ENCODE data around the gene RAPGEF6.

RAPGEF6 gene, protein sequence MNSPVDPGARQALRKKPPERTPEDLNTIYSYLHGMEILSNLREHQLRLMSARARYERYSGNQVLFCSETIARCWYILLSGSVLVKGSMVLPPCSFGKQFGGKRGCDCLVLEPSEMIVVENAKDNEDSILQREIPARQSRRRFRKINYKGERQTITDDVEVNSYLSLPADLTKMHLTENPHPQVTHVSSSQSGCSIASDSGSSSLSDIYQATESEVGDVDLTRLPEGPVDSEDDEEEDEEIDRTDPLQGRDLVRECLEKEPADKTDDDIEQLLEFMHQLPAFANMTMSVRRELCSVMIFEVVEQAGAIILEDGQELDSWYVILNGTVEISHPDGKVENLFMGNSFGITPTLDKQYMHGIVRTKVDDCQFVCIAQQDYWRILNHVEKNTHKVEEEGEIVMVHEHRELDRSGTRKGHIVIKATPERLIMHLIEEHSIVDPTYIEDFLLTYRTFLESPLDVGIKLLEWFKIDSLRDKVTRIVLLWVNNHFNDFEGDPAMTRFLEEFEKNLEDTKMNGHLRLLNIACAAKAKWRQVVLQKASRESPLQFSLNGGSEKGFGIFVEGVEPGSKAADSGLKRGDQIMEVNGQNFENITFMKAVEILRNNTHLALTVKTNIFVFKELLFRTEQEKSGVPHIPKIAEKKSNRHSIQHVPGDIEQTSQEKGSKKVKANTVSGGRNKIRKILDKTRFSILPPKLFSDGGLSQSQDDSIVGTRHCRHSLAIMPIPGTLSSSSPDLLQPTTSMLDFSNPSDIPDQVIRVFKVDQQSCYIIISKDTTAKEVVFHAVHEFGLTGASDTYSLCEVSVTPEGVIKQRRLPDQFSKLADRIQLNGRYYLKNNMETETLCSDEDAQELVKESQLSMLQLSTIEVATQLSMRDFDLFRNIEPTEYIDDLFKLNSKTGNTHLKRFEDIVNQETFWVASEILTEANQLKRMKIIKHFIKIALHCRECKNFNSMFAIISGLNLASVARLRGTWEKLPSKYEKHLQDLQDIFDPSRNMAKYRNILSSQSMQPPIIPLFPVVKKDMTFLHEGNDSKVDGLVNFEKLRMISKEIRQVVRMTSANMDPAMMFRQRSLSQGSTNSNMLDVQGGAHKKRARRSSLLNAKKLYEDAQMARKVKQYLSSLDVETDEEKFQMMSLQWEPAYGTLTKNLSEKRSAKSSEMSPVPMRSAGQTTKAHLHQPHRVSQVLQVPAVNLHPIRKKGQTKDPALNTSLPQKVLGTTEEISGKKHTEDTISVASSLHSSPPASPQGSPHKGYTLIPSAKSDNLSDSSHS (N-terminal part only)
- 5.0 to 33.0 (median 13.0) reads per million in 17 experiments for total RNA-seq

DNA sequence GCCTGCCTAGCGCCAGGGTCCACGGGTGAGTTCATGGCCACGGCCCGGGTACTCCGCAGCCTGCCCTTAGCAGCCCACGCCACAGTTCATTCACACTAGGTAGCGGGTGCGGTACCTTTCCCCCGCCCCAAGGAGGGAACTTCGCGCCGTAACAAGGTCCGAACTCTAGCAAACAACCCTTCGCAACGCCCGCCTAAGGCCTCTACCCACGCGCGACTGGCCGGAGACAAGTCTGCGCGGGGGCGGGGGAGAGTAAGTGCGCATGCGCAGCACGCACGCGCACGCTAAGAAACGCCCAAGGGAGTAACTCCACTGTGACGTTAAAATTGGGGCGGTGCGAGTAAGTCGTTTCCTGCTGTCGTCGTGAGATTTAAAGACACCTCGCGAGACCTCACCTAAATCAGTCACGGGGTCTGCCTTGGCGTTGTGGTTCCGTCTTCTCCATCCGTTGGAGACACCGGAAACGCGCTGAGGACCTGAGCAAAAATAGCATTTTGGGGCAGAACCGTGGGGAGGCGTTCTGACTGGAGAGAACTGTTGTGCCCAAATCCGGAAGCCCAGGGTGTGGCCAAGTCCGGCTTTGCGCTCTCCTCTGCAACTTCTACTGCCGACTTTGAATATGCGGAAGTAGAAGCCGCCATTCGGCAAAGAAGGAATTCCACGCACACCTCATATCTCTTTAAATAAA, at the start of gene RAPGEF6:
Gene RAPGEF6, minus strand, starts transcription at position 234 of the 688 bp plus-strand sequence. Its CDS starts 199 bp downstream, at position 35.
- peak; percentile 99 to 100 (median 100) for DNase-seq

- peak; percentile 13 to 41 (median 24) for DNase-seq
Measured at GRCh38 chr5:131684595-131684994, 49.6 kb upstream of the RAPGEF6 start.

DNA sequence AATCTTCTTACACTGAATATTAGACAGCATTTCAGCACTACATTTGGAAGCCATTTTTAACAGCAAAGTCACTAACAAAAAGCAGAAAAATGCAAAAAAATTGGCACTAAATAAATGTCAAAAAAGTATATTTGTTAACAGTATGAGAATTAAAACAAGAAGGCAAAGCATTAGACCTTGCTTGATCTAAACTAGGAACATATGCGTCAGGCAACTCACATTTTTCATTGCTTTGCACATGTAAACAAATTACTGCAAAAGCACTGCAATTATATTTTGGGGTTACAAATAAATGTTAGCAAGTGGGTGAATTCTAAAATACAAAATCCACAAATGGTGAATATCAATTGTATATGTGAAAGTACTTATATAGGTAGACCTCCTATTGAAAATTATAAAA, 49.0 kb upstream of the RAPGEF6 start:
- no peak for DNase-seq

- peak in 1 of 4 experiments; percentile 13 for DNase-seq
Measured at GRCh38 chr5:131682826-131683225, 47.8 kb upstream of the RAPGEF6 start.

DNA sequence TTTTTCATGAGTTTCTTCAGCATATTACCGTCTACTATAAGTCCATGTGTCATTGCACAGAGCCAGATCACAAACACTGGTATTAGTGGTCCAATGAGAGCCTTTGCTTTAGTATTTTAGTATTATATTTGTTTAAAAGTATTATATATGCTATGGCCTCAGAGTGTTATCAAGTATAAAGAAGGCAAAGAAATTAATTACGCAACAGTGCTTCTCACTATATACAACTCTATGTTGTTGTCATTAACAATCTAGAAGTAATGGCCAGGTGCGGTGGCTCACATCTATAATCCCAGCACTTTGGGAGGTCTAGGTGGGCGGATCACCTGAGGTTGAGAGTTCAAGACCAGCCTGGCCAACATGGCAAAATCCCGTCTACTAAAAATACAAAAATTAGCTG, 47.1 kb upstream of the RAPGEF6 start:
- DNase-seq, result no peak

DNA sequence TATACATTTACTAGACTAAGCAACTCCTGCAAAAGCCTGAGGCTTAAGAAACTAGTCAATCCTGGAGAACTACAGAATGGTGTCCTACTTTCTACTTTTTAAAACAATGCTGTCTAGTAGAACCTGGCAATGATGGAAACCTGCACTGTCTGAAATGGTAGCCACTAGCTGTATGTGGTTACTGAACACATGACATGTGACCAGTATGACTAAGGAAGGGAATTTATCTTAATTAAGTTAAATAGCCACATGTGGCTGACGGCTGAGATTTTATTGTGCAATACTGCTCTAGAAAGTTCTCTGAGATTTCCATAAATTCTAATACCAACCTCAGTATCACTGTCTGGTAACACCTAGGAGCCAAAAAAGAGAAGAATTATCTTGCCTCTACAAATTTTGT, 44.9 kb upstream of the RAPGEF6 start:
- peak in 3 of 4 experiments; percentile 7 to 37 (median 30) for DNase-seq

DNA sequence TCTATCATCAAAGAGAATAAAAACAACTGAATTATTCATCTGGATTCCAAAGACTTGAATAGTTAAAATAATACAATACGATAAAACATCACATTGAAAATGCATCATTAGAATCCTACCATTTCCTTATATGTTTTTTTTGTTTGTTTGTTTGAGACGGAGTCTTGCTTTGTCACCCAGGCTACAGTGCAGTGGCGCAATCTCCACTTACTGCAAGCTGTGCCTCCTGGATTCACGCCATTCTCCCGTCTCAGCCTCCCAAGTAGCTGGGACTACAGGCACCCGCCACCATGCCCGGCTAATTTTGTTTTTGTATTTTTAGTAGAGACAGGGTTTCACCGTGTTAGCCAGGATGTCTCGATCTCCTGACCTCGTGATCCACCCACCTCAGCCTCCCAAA, 43.2 kb upstream of the RAPGEF6 start:
- peak in 2 of 4 experiments; percentile 6 to 8 for DNase-seq

DNA sequence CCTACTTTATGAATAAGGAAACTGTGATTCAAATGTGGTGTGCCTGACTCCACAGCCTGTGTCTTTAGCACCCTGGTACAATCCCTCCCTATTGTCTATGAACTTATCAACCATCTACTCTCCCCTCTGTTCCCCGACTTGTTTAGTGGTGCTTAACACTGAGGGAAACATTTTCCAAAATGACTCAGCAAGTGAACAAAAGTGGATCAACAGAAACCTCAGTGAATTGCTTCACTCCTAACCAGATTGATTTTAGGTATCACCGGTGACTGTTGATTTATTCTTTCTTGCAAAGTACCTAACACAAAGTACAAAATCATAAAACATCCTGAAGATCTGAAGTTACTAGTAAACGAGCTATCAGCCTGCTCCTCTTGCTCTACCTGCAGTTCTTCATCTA, 42.1 kb upstream of the RAPGEF6 start:
- no peak for DNase-seq

- no peak for DNase-seq
Measured at GRCh38 chr5:131672776-131673175, 37.7 kb upstream of the RAPGEF6 start.

DNA sequence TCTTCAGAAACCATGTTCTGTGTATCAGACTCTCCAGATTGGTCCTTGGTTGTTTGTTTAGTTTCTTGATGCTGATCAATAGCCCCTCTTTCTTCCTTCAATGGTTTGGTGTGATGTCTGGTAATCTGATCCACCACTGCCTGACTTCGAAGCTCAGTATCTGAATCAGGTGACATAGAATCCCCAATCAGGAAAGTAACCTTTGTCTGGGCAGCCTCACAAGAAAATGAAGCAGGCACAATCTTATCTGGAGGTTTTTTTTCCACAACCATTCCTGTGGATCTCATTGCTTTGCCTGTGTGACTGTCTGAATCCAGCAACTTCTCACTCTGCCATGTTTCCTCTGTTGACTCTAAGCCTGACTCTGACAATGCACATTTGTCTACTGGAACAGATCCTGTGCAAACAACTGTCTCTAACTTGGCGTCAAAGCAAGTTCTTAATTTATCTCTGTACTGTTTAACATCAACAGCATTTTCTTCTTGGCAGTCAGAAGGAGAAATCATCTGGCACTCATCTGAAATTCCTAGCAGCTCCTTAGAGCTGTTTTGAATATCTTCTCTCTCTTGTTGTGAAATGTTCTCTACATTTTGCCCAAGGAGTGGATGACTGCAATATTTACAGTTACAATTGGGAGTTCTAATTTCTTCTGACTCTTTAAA, 37.1 kb upstream of the RAPGEF6 start:
- no peak for DNase-seq

DNA sequence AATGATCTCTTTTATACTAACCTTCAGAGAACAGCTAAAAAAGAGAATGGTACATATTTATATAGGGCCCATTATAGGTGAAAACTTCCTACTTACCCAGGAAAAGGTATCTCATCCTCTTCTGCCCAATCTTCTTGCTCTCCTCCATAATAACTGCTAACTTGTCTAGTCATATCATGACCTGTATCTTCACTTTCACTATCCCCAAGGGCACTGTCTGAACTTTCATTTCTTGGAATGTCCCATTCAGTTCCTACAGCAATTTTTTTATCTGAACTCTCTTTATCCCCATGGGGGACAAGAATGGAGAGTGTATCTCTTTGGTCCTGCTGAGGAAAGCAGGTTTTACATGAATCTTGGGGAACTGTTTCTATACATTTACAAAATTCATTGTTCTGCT, 36.4 kb upstream of the RAPGEF6 start:
- DNase-seq, result no peak

GRCh38 chr5:131664929-131665328, 29.9 kb upstream of the RAPGEF6 start:
- no peak for DNase-seq

DNA sequence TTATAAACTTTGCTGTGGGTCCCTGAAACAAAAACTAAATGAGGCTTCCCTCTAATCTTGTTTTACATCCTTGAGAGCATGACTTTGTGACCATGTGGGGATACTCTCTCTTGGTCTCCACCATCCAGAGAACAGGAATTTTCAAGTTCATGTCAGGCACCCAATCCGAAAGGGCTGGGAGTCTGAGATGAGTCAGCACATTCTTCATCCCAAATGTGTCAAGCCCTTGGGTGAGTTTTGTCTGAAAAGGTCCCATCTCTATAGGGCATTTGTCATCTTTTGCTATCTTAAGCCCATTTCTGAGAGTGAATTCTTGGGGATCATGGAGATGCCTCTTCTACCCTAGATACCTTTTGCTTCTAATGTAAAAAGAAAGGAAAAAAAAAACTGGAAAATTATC, 26.9 kb upstream of the RAPGEF6 start:
- DNase-seq, result no peak

- no peak for DNase-seq
Measured at GRCh38 chr5:131659841-131660240, 24.8 kb upstream of the RAPGEF6 start.

- no peak for DNase-seq
Measured at GRCh38 chr5:131659290-131659689, 24.3 kb upstream of the RAPGEF6 start.

DNA sequence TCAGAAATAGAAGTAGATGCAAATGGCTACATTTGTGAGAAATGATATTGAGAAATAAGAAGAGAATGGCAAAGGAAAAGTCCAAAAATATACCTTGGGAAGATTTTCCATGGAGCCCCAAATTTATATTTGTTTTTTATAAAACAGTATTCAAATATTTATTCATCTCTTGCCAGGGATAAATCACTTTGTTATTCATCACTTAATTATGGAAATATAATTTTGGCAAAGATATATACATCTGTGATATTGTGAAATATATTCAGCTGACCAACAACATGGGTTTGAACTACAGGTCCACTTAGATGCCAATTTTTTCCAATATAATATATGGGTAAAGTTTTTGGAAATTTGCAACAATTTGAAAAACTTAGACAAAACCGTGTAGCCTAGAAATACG, 19.7 kb upstream of the RAPGEF6 start:
- no peak for DNase-seq

DNA sequence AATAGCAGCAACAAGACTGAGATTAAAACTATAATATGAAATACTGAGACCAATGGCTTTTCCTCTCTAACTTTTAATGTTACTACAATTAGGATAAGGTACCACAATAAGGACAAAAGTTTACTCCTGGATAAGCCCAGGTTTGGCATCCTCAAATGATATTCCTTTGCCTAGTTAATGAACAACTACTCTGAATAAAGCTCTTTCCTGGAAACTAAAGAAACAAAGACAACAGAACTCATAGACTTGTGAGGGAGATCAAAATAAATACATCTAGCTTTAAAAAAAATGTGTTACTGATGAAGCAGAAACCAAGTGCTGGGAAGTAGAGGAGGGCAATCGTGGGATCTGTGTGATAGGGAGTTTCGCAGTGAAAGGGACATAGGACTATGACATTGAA, 19.3 kb upstream of the RAPGEF6 start:
- no peak for DNase-seq

GRCh38 chr5:131649161-131649560, 14.1 kb upstream of the RAPGEF6 start:
- DNase-seq, result no peak

- DNase-seq, result peak in 2 of 4 experiments; percentile 26 to 35
Measured at GRCh38 chr5:131647048-131647769, 12.2 kb upstream of the RAPGEF6 start.

GRCh38 chr5:131644822-131645221, 9.8 kb upstream of the RAPGEF6 start:
- no peak for DNase-seq

GRCh38 chr5:131644370-131644769, 9.3 kb upstream of the RAPGEF6 start:
- no peak for DNase-seq

Measured in suppressor macrophage (primary cell).